Measurements from ENCODE around the gene NXPE1.

NXPE1 gene

DNA sequence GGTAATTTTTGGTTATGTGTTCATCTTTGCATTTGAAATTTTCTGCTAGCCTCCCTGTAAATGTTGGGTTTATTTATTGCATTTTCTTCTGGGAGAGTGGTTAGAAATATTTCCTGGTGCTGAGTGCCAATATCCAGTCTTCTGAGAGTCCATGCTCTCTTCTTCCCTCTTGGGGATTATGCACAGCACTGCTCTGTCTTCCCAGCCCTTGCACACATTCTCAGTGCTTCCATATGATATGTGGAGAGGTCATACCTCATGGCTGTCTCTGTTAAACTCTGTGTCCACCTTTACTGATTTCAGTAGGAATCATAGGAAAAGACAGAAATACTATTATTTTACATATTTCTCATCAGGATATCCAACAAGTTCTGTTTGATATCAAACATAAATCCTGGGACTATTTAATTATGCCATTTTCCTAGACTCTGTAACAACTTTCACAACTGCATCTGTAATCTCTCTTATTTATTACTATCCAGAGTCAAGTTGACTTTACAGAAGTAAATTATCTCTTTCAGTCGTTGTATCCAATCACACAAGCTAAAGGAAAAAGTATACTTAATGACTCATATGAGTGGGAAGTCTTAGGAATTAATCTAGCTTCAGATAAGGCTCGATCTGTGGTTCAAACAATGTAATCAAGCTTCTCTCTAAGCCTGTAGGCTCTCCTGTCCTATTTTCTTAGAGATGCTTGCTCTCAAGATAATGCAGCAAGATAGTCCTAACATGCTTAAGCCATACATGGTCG, 2.7 kb upstream of the NXPE1 start:
- no peak for DNase-seq

GRCh38 chr11:114556135-114556534, 3.5 kb downstream of the NXPE1 start:
- no peak for DNase-seq

- DNase-seq = no peak
Measured at GRCh38 chr11:114553642-114554041, 6.0 kb downstream of the NXPE1 start.

- no peak for DNase-seq
Measured at GRCh38 chr11:114551060-114551459, 8.6 kb downstream of the NXPE1 start.

- no peak for DNase-seq
Measured at GRCh38 chr11:114525682-114526081, 34.0 kb downstream of the NXPE1 start.

DNA sequence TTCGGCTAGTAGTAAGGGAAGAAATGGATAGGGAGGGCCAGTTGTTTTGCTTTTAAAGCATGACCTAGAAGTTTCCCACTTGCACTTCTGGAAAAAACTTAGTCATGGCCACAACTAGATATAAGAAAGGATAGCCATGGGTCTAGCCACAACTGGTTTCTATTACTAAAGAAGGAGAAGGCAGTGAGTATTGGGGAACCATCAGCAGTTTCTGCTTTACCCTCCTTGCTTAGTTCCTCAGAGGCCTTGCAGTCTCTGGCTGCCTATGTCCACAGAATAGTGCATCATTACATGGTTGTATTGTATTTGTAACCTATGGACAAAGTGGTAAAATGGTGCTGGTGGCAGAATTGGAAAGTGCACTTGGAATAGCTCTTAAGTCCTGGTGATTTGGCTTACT, 35.6 kb downstream of the NXPE1 start:
- DNase-seq = no peak

DNA sequence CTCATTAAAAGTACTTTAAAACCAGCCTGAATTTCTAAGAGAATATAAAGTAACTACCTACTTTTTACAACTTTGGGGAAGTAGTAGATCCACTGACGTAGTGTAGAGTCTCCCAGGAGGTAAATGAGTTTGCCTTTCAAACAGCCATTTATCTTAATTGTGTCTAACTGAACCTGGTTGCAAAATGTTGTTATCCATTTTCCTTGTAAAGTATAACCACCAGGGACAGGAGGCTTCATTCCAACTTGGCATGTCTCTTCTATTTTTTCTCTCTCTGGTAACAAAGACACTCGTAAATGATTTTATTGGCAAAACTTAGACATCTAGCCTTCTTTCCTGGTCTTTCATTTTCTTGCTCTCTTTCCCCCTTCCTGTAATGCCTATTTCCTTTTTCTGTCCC, 36.9 kb downstream of the NXPE1 start:
- DNase-seq = no peak

GRCh38 chr11:114511538-114511937, 48.1 kb downstream of the NXPE1 start:
- DNase-seq = no peak

- no peak for DNase-seq
Measured at GRCh38 chr11:114511079-114511478, 48.6 kb downstream of the NXPE1 start.

- no peak for DNase-seq
Measured at GRCh38 chr11:114501901-114502300, 57.8 kb downstream of the NXPE1 start.

GRCh38 chr11:114499756-114500155, 59.9 kb downstream of the NXPE1 start:
- DNase-seq = no peak

DNA sequence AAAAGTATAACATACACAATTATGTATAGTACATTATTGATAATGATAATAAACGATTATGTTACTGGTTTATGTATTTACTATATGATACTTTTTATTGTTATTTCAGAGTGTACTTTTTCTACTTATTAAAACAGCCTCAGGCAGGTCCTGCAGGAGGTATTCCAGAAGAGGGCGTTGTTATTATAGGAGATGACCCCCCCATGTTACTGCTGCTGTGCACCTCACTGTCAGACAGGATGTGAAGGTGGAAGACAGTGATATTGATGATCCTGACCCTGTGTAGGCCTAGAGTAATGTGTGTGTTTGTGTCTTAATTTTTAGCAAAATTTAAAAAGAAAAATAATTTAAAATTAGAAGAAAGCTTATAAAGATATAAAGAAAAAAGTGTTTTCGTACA, 62.8 kb downstream of the NXPE1 start:
- no peak for DNase-seq

- no peak for DNase-seq
Measured at GRCh38 chr11:114483929-114484328, 75.8 kb downstream of the NXPE1 start.

- DNase-seq = no peak
Measured at GRCh38 chr11:114482114-114482513, 77.6 kb downstream of the NXPE1 start.

DNA sequence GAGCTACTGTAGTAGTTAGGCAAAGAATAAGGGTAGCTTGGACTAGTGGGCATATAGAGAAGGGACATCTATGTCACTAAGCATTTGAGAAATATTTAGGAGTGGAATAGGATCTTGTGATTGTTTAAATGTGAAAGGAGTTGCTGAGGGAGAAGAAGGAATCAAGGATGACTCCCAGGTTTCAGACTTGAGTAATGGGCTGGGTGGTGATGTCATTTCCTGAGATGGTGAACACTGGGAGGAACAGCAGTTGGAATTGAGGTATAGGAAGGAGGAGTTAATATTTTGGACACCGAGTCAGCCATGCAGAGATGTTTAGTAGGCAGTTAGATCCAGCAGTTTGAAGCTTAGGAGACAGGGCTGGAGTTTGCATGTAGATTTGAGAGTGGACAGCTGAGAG, 80.3 kb downstream of the NXPE1 start:
- DNase-seq = no peak

DNA sequence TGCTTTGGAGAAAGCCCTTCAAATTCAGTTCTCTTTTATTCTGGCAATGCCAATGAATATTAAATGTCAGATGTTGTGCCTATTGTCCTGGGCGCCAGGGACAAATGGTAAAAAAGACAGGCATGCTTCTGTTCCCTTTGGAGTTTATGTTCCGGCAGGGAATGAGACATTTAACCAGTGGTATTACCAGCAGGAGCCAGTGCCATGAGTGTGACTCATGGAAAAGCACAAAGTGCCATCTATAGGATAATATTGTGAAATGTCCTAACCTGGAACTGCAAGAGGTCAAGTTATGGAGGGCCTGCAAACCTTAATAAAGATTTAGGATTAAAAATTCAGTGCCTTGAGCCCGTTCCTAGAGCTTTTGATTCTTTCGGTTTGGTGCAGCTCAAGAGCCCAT, 80.9 kb downstream of the NXPE1 start:
- DNase-seq = no peak

DNA sequence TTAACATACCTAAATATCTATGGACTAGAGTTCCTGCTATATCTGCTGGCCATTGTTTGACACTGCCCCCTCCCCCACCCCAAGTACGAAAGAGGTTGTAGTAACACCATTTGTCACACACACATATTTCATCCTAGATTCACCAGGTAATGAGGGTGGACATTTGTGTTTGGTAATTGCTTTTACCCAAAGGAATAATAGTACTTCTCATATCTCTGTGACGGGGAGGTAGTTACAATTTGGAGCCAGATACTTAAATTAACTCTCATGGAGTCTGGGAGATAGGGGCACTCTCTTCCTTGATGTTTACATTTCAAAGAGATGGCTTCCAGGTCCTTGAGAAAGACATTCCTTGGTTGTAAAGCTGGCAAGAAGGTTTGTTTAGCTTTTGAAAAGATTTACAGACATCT, 81.7 kb downstream of the NXPE1 start:
- no peak for DNase-seq

GRCh38 chr11:114472661-114473060, 87.0 kb downstream of the NXPE1 start:
- no peak for DNase-seq
